ENCODE results near the gene TMEM163.

DNA sequence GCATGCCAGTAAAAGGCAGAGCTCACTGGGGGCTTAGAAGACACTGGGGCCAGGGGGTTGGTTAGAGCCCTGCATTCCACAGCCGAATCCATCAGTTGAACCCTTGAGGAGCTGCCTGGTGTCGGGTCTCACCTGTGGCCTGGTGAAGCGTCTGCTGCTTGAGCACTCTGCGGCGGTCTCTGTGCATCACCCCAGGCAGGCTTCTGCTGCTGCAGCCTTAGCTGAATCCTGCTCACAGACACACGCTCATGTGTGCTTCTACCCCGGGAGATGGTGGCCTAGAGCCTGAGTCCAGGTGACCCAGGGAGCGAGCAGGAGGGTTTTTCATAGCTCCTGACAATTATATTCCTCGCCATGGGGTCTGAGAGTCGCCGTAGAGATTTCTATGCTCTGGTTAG is 272.8 kb downstream of the TMEM163 start:
- TF ChIP-seq, protein P1, sequence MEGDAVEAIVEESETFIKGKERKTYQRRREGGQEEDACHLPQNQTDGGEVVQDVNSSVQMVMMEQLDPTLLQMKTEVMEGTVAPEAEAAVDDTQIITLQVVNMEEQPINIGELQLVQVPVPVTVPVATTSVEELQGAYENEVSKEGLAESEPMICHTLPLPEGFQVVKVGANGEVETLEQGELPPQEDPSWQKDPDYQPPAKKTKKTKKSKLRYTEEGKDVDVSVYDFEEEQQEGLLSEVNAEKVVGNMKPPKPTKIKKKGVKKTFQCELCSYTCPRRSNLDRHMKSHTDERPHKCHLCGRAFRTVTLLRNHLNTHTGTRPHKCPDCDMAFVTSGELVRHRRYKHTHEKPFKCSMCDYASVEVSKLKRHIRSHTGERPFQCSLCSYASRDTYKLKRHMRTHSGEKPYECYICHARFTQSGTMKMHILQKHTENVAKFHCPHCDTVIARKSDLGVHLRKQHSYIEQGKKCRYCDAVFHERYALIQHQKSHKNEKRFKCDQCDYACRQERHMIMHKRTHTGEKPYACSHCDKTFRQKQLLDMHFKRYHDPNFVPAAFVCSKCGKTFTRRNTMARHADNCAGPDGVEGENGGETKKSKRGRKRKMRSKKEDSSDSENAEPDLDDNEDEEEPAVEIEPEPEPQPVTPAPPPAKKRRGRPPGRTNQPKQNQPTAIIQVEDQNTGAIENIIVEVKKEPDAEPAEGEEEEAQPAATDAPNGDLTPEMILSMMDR (IDR thresholded peaks at IDR 0.05), result no peak
- no peak for TF ChIP-seq POLR2A (IDR thresholded peaks at IDR 0.05)

All from thyroid gland (tissue), 4 donors.